Stimulated activated effector memory CD8-positive, alpha-beta T cell treated with anti-CD3 and anti-CD28 coated beads, Interleukin-12 subunit alpha, Interleukin-12 subunit beta, amount 100 ng/mL, for 72 hours (primary cell): ENCODE measurements around the gene SCML2.
"Not testable (repeated sequence)": the region's sequence is repeated elsewhere in the genome, so short reads cannot be mapped to it uniquely, and the experiment has no call there.

Source experiments
- ATAC-seq: fragments of 150-1000 bp; cut with Tn5 transposase; 2 replicates; pipeline ENCODE4 v1.10.0; 2021
- DNase-seq, 2 donors: peaks; one replicate each; pipeline ENCODE4 v3.0.0; 2021 to 2022; ENCODE audit warnings: low spot score in 2 of 2
- H3K27ac Mint-ChIP-seq: one replicate; pipeline ENCODE4 v1.8.0; 2022; ENCODE audit warnings: mild to moderate bottlenecking, mixed read lengths
- H3K36me3 Mint-ChIP-seq: one replicate; pipeline ENCODE4 v1.8.0; 2022; ENCODE audit warnings: mild to moderate bottlenecking, mixed read lengths
- H3K4me1 Mint-ChIP-seq: one replicate; pipeline ENCODE4 v1.8.0; 2022; ENCODE audit warnings: mixed read lengths
- H3K4me3 Mint-ChIP-seq: one replicate; pipeline ENCODE4 v1.8.0; 2022; ENCODE audit warnings: mild to moderate bottlenecking, mixed read lengths
- H3K9me3 Mint-ChIP-seq: one replicate; pipeline ENCODE4 v1.8.0; 2022; ENCODE audit warnings: mixed read lengths

Gene SCML2

DNA sequence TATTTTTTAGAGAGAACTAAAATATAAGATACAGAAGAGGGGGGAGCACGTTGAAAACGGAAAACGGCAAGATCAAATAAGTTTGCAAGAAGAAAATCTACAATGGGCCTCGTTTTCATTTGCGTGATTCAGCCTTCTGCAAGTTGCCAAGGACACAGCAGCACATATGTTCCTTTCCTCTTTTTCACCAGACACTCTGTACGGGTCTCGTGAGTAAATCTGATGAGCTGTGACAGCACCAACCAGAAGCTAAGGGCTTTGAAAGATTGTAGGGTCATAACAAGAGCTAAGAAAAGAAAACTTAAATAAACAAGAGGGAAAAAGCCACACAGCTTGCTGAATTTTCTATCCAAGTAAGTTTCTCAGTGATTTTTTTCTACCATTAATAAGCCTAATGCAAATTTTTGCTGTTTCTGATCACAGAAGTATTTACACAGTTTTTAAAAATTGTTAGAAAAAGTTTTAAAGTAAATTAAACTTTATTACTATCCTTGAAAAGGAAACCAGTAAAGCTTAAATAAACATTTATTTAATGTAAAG is 63.4 kb downstream of the SCML2 start:
- H3K9me3 Mint-ChIP-seq = peaks cover 5% of the 10 kb centered on the region
- H3K4me1 Mint-ChIP-seq = no peaks in the 10 kb centered on the region
- no peak overlapping the region for H3K27ac Mint-ChIP-seq
- DNase-seq = no peak
- no peak overlapping the region for H3K4me3 Mint-ChIP-seq
- no peak for ATAC-seq
- no peaks in the 10 kb centered on the region for H3K36me3 Mint-ChIP-seq

DNA sequence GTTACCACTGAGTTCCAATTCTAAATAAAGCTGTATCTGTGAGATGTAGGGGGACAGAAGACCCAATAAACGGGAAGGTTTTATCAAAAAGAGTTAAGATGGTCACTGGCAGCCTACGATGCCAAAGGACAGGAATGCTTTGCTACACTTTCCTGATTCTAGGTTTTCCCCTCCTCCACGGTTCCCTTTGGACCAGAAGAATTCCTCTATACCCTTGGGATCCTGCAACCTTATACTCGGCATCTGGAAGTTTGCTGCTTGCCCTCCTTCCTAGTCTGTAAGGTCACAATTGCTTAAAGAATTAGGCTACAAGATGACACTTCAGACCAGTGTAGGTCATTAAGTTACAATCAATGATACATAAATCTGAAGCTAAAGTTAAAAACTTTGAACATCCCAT is 64.3 kb downstream of the SCML2 start:
- H3K4me3 Mint-ChIP-seq = no peak overlapping the region
- H3K36me3 Mint-ChIP-seq = no peaks in the 10 kb centered on the region
- ATAC-seq (no peak), DNase-seq (no peak)
- no peaks in the 10 kb centered on the region for H3K9me3 Mint-ChIP-seq
- H3K4me1 Mint-ChIP-seq = no peaks in the 10 kb centered on the region
- H3K27ac Mint-ChIP-seq = no peak overlapping the region

DNA sequence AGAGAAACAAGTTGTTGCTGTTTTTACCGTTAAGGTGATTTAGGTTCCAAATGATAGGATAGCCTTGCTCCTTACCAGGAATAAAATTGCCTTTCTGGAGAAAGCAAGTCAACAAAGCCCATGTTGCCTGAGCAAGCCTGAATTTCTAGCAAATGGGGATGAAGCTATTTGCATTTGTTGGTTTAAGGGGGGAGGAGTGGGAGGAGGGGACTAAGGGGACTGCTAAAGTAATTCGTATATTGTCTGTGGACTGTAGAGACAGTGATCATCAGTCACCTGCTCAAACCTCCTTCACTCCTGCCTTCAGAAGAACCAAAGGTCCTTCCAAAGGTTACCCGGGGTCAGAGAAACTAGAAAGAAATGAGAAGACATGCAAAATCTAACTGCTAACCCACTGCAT is 65.8 kb downstream of the SCML2 start:
- ATAC-seq = no peak
- Mint-ChIP-seq H3K4me1 (no peaks in the 10 kb centered on the region), H3K36me3 (no peaks in the 10 kb centered on the region)

DNA sequence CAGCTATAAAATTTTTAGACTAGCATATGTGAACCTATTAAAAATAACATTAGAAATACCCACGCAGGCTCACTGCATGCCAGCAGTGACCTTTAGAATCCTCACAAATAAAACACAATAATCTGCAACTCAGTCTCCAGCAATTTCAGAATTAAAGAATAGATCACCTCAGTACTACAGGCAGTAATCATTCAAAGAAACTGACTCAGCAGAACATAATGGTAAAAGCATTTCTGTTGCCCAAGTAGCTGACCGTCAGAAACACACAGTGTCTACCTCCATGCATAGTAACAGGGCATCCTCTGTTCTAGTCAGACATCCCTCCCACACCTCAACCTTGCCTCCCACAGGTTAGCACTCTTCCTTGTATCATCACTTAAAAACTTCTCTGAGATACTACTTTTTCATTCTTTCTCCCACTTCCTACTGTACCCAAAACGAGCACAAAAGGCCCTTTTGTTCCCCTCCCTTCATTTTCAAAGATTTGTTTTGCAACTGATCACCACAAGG is 68.1 kb downstream of the SCML2 start:
- no peaks in the 10 kb centered on the region for H3K9me3 Mint-ChIP-seq
- H3K27ac Mint-ChIP-seq = no peak overlapping the region

More for the DNA sequence above, 65.8 kb downstream of the SCML2 start:
- no peak overlapping the region for H3K4me3 Mint-ChIP-seq
- DNase-seq = no peak
- no peaks in the 10 kb centered on the region for H3K9me3 Mint-ChIP-seq
- H3K27ac Mint-ChIP-seq = no peak overlapping the region

DNA sequence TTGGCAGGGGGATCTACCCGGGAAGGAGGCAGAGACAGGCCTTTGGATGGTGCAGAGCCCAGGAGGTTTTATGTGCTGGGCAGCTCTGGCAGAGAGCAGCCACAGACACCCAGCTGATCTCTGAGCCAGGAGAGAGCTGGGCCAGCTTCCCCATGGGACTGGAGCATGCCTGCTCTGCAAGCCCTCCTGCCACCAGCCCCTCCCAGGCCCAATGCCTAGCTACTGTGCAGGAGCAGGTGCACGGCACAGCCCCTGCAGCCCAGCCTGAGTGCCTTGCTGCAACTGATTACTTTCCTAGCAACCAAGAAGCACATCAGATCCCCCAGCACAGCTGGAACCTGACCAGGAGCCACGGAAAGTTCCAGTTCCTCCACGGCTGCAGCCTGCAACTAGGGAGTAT is 76.0 kb downstream of the SCML2 start:
- Mint-ChIP-seq H3K9me3 (peaks cover 7% of the 10 kb centered on the region), H3K27ac (no peak overlapping the region), H3K36me3 (no peaks in the 10 kb centered on the region), H3K4me3 (no peak overlapping the region), H3K4me1 (no peaks in the 10 kb centered on the region)
- ATAC-seq = no peak
- DNase-seq = no peak

More for the DNA sequence above, 68.1 kb downstream of the SCML2 start:
- ATAC-seq (no peak), DNase-seq (no peak)
- Mint-ChIP-seq H3K4me3 (no peak overlapping the region), H3K36me3 (no peaks in the 10 kb centered on the region), H3K4me1 (no peaks in the 10 kb centered on the region)

DNA sequence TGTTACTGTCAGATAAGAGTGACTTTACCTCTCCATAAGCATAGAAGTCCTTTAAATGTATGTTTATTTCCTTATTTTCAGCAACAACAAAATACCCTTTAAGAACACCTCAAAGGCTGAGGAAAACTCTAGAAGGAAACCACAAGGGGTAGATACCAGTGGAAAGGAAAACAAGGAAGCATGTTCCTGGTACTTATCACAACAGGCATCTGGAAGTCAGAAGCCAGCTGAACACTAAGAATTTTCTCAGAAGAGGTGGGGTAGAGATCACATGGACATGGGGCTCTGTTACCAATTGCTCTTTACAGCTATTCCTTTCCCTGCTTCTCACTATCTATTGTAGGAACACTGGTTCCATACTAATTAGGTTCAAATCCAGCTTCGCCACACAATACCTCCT is 82.3 kb downstream of the SCML2 start:
- Mint-ChIP-seq H3K4me3 (no peak overlapping the region), H3K9me3 (no peaks in the 10 kb centered on the region), H3K36me3 (no peaks in the 10 kb centered on the region), H3K4me1 (no peaks in the 10 kb centered on the region), H3K27ac (no peak overlapping the region)
- no peak for DNase-seq
- no peak for ATAC-seq

DNA sequence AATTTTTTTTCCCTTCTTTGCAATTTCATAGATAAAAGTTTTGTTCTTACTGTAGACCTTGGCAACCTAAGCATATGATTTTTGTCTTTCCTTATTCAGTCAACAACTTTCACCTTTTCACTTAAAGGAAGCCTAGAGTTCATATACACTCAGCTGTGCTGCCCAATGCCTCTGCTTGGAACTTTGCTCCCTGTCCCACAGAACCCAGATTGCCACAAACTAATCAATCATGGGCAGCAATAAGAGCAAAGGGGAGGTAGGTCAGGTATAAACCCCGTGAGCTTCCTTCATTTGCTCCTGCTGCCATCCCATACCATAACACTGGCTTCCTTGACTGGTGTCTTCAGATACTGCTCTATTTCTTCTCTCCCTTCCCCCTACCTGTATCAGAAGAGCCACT is 82.8 kb downstream of the SCML2 start:
- Mint-ChIP-seq H3K4me3 (no peak overlapping the region), H3K36me3 (no peaks in the 10 kb centered on the region), H3K27ac (no peak overlapping the region), H3K9me3 (no peaks in the 10 kb centered on the region), H3K4me1 (no peaks in the 10 kb centered on the region)
- ATAC-seq = no peak
- DNase-seq = no peak

DNA sequence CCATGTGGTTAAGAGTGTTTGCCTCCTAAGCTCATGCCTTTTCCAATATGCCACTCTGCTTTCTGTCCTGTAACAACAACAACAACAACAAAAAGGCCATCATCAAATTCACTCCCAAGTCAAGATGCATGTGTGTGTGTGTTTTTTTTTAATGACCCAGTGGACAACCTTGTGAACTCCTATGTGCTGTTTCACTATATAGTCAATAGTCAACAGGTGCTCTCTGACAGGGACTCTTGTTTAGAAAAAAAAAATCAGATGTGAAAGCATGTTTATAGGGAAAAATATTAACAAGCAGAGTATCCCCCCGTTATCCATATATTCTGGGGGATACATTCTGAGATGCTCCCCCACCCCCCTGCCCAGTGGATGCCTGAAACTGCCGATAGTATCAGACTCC is 83.2 kb downstream of the SCML2 start:
- Mint-ChIP-seq H3K9me3 (no peaks in the 10 kb centered on the region), H3K27ac (no peak overlapping the region), H3K36me3 (no peaks in the 10 kb centered on the region)

DNA sequence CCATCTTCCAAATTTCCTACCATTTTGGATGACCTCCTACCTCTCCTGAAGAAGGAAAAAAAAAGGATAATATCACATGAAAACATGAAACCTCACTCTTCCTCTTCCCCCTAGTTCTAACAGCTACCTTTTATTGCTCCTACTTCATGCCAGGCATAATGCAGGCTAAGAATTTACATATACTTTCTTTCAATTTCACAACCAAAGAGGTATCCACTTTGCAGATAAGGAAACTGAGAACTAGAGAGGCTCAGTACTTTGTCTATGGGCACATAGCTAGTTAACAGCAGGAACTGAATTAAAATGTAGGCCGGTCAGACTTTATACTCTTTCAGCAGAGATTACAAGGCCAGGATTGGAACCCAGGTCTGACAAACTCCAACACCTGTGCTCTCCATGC is 99.4 kb downstream of the SCML2 start:
- DNase-seq (no peak), ATAC-seq (no peak)
- H3K27ac Mint-ChIP-seq = peak overlapping the region; percentile 0
- no peaks in the 10 kb centered on the region for H3K9me3 Mint-ChIP-seq
- no peaks in the 10 kb centered on the region for H3K4me1 Mint-ChIP-seq
- no peaks in the 10 kb centered on the region for H3K36me3 Mint-ChIP-seq
- H3K4me3 Mint-ChIP-seq = no peak overlapping the region

More for the DNA sequence above, 83.2 kb downstream of the SCML2 start:
- Mint-ChIP-seq H3K4me1 (no peaks in the 10 kb centered on the region), H3K4me3 (no peak overlapping the region)
- ATAC-seq (no peak), DNase-seq (no peak)

DNA sequence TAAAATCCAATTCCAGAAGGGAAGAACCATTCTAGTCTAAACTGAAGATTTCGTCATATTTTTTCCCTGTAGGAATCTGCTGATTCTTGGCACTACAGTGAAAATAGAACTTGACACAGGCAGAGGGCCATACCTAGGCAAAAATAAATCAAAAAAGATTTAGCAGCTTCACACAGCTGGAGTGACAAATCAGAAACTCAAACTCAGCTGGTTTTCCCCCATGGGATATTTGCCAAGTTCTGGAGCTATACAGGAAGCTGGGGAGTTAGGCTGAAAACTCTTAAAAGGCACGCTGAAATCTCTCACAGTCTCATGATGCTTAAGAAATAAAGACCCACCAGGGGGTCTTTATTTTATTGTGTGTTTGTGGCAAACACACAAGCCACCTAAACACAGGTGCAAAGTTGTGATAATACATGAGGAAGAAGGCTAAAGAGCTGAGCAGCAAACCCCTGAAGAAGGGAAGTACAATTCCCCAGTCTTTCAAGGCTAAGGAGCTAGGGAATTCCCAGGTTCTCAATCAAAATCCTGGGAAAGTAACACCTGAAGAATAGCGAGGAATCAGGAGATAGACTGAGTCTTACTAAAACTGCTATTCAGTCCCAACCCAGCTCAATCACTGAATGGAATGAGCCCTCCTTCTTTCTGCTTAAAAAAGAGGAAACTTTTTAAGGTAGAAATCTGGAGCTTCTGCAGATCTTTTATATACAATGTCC is 101.7 kb downstream of the SCML2 start:
- no peak for DNase-seq
- no peaks in the 10 kb centered on the region for H3K9me3 Mint-ChIP-seq

DNA sequence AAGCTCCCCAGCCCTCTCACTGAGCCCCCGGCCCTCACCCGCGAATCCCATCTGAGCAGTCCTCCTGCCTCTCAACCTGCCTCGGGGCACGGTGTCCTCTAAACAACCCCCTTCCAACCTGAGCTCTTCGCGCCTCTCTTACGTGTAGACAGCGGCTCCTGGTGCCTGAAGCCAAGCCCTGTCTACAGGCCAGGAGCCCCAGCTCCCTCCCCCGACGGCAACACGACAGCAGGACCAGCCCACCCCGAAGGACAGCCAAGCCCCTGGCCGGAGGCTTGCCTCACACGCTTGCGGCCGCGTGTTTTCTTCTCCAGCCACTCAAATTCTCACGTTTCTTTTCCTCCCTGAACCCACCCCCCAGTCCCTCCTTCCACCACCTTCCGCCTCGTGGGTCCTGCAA is 124.8 kb downstream of the SCML2 start:
- H3K9me3 Mint-ChIP-seq, H3K36me3 Mint-ChIP-seq, H3K4me1 Mint-ChIP-seq, H3K4me3 Mint-ChIP-seq, DNase-seq, H3K27ac Mint-ChIP-seq, ATAC-seq: not testable (repeated sequence)

More for the DNA sequence above, 101.7 kb downstream of the SCML2 start:
- no peaks in the 10 kb centered on the region for H3K36me3 Mint-ChIP-seq
- H3K27ac Mint-ChIP-seq = no peak overlapping the region
- no peaks in the 10 kb centered on the region for H3K4me1 Mint-ChIP-seq
- H3K4me3 Mint-ChIP-seq = no peak overlapping the region
- no peak for ATAC-seq

DNA sequence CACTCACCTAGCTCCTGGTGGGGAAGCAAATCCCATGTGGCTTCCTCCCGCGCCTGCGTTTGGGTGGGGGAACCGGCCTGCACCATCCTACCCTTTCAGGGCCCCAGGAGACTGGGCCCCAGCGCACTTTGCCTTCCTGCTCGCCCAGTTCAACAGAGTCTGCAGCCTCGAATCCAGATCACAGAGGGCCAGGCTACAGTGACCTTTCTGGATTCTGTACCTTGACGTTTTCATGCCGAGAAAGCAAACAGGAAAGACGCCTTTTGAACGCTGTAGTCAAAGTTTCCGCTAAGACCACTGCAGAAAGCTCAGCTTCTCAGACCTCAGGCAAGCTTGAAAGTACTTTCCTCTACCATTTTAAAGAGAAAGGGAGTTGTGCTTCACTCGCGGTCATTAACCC is 126.4 kb downstream of the SCML2 start:
- ATAC-seq = no peak
- DNase-seq = no peak
- H3K4me3 Mint-ChIP-seq = no peak overlapping the region
- H3K9me3 Mint-ChIP-seq = no peaks in the 10 kb centered on the region
- H3K4me1 Mint-ChIP-seq = no peaks in the 10 kb centered on the region
- H3K36me3 Mint-ChIP-seq = no peaks in the 10 kb centered on the region
- H3K27ac Mint-ChIP-seq = no peak overlapping the region

DNA sequence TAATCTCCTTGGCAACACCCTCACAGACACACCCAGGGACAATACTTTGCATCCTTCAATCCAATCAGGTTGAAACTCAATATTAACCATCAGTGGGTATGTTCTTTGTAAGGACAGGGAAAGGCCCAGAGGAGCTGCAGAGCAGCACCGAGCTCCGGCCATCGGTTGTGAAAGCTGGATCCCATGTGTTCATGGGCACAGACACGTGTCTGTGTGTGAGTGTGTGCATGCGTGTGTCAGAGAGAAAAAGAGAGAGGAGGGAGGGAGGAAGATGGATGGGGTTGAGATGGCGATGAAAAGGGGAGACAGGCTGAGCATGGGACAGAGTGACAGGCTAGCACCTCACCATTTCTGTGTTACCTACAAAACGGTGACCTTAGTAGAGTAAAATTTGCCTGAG is 127.0 kb downstream of the SCML2 start:
- Mint-ChIP-seq H3K36me3 (no peaks in the 10 kb centered on the region), H3K4me3 (no peak overlapping the region), H3K9me3 (no peaks in the 10 kb centered on the region), H3K27ac (no peak overlapping the region), H3K4me1 (no peaks in the 10 kb centered on the region)
- ATAC-seq = no peak
- no peak for DNase-seq

DNA sequence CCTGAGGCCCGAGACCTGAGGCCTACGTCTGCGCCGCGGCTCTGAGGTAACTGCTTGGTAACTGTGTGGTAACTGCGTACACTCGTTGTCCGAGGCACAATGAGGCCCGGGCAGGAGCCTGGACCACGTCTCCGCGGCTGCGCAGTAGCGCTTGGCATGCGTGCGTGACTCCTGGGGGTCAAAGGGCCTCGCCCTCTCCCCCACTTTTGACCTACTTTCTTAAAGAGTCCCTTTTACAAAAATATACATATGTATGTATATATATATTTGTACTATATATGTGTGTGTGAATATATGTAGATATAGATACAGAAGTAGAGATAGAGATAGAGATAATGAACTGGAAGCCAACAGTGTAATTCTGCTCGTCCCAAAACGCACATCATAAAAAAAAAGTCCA is 133.7 kb downstream of the SCML2 start, which contains the start of gene BEND2:
BEND2 (minus strand) TSS at position 101 of the 400 bp plus-strand sequence. CDS start 136 bp downstream, outside the sequence.
- Mint-ChIP-seq H3K4me3 (no peak within 1 kb of the TSS), H3K9me3 (no peaks in the 10 kb centered on the region), H3K36me3 (no peaks in the 10 kb centered on the region), H3K4me1 (no peaks in the 10 kb centered on the region), H3K27ac (no peak within 1 kb of the TSS)
- ATAC-seq = no peak
- DNase-seq = no peak

DNA sequence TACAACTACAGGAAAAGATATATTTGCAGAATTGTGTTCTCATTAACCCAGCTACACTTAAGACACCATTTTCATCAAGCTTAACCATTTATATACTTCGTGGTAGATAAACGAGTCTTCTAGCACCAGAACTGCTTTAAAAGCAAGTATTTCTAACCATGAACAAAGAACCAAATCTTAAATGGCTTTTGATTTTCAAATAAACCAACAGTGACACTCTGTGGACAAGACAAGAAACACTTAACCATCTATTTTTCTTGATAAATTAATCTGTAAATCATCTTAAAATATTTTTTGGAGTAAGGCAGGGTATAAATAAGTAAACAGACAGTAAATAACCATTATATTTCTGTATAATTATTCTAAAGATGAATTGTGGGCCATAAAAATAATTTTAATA is 144.0 kb downstream of the SCML2 start:
- Mint-ChIP-seq H3K9me3 (no peaks in the 10 kb centered on the region), H3K4me3 (no peak overlapping the region), H3K27ac (no peak overlapping the region), H3K4me1 (no peaks in the 10 kb centered on the region), H3K36me3 (no peaks in the 10 kb centered on the region)
- ATAC-seq = no peak
- no peak for DNase-seq

DNA sequence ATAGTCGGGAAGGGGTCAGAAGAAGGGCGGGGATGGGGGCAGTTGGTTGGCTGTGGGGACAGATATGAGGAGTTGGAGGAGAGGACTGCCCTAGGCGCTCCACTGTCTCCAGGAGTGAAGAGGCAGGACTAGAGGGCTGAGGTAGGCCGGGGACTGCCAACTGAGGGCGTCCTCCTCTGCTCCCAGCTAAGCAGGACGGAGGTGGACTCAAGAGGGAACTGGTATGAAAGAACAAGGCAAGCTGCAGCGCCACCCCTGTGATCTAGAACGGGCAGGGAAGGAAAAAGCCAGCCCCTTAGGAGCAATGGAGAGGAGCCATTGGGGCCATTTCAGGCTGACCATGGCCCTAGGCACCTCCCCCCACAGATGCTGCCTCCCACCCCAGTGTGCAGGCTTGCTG is 147.8 kb downstream of the SCML2 start:
- DNase-seq = no peak
- no peaks in the 10 kb centered on the region for H3K36me3 Mint-ChIP-seq
- no peaks in the 10 kb centered on the region for H3K4me1 Mint-ChIP-seq
- H3K4me3 Mint-ChIP-seq = no peak overlapping the region
- no peak overlapping the region for H3K27ac Mint-ChIP-seq
- ATAC-seq = no peak
- no peaks in the 10 kb centered on the region for H3K9me3 Mint-ChIP-seq
